Measurements from ENCODE around the gene APEH.

GRCh38 chr3:49625071-49625470 is 49.1 kb upstream of the APEH start:
- TF ChIP-seq CTCF (IDR thresholded peaks at IDR 0.05) (no peak), POLR2A (IDR thresholded peaks at IDR 0.05) (no peak)

Measured in esophagus squamous epithelium (tissue), 4 donors.